Nephron (organoid): ENCODE measurements around the gene KCNJ1.

Source experiments
- H3K27ac Mint-ChIP-seq, 3 experiments: 2 replicates each; pipeline ENCODE4 v1.8.0; 2020; ENCODE audit warnings: mixed read lengths in 3 of 3, mild to moderate bottlenecking in 2 of 3, moderate library complexity in 1 of 3
- H3K27me3 Mint-ChIP-seq: 2 replicates; pipeline ENCODE4 v1.8.0; 2021; ENCODE audit warnings: low read depth, mild to moderate bottlenecking, moderate library complexity, mixed read lengths
- H3K36me3 Mint-ChIP-seq: 2 replicates; pipeline ENCODE4 v1.8.0; 2020; ENCODE audit warnings: low read depth, mixed read lengths
- H3K4me1 Mint-ChIP-seq: 2 replicates; pipeline ENCODE4 v1.8.0; 2020; ENCODE audit warnings: mixed read lengths
- H3K4me3 Mint-ChIP-seq, 3 experiments: 2 replicates each; pipeline ENCODE4 v1.8.0; 2020; ENCODE audit warnings: mild to moderate bottlenecking in 3 of 3, mixed read lengths in 3 of 3, moderate library complexity in 2 of 3
- H3K9me3 Mint-ChIP-seq: 2 replicates; pipeline ENCODE4 v1.8.0; 2020; ENCODE audit warnings: mixed read lengths
- CTCF ChIP-seq, 3 experiments: fragments of 200-600 bp; sonication (generic); IDR thresholded peaks; one replicate each; pipeline ENCODE4 v1.5.0; 2021; ENCODE audit warnings: antibody characterized with exemption in 3 of 3; ENCODE audit not compliant: unreplicated experiment in 3 of 3

KCNJ1 gene

DNA sequence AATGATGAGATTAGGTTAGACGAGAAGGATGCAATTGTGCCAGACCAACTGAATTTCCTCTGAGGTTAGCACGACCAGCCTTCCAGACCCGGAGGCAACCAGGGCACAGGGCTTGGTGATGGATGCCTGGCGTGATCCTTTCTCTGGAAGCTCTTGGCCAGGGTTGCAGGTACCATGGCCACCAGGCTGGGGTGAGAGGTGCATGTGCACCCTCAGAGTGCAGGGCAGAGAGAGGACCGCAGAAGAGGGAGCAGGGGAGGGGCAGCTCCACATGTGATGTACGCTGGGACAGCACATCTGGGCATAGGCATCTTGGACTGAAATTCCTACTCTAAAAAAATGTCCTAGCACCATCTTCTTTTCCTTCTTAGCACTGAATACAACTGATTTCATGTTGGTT is 10.9 kb downstream of the KCNJ1 start:
- TF ChIP-seq CTCF (IDR thresholded peaks at IDR 0.05; ENCODE audit: unreplicated experiment in 3 of 3): no peak
- H3K9me3 Mint-ChIP-seq: no peaks in the 10 kb centered on the region
- no peaks in the 10 kb centered on the region for H3K36me3 Mint-ChIP-seq
- peak overlapping the region in 1 of 3 experiments; percentile 15 for H3K27ac Mint-ChIP-seq
- no peak overlapping the region for H3K4me3 Mint-ChIP-seq
- peaks cover 18% of the 10 kb centered on the region for H3K27me3 Mint-ChIP-seq
- no peaks in the 10 kb centered on the region for H3K4me1 Mint-ChIP-seq

DNA sequence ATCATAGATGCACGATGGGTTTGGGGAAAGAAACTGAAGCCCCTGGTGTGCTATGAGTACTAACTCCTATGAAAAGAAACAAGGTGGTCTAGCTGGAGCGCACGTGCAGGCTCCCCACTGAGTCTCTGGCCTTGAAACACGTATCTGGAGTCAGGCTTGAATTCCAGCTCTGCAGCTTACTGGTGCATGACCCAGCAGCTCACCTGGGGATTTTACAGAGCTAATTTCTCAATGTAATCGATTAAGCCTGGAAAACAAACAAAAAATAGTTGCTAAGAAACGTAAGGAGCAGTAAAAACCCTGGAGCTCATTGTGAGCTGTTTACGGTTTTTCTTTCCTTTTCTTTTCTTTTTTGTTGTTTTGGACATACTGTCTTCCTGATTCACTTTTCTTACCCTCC is 12.3 kb downstream of the KCNJ1 start:
- no peak for TF ChIP-seq CTCF (IDR thresholded peaks at IDR 0.05; ENCODE audit: unreplicated experiment in 3 of 3)
- Mint-ChIP-seq H3K4me1 (no peaks in the 10 kb centered on the region), H3K27me3 (peaks cover 14% of the 10 kb centered on the region), H3K4me3 (no peak overlapping the region), H3K27ac (peak overlapping the region in 1 of 3 experiments; percentile 56), H3K36me3 (no peaks in the 10 kb centered on the region), H3K9me3 (no peaks in the 10 kb centered on the region)

DNA sequence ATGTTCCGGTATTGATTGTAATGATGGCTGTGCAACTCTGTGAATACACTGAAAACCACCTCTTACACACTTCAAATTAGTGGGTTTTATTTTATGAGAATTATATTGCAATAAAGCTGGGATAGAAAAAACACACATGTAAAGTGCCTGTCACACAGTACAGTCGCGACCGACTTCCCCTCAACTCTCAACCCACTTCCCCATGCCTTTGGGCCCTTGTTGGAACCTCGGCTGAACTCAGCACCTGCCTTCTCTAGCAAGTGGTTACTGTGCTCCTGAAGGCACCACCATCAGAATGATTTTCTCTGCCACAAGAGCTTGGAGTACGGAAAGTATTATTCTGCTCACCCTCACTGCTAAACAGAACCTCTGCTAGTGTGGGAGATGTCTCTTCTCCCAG is 13.5 kb downstream of the KCNJ1 start:
- H3K27ac Mint-ChIP-seq: peak overlapping the region in 1 of 3 experiments; percentile 57
- H3K4me1 Mint-ChIP-seq: no peaks in the 10 kb centered on the region
- no peak overlapping the region for H3K4me3 Mint-ChIP-seq
- no peaks in the 10 kb centered on the region for H3K36me3 Mint-ChIP-seq
- H3K27me3 Mint-ChIP-seq: peaks cover 10% of the 10 kb centered on the region
- no peaks in the 10 kb centered on the region for H3K9me3 Mint-ChIP-seq
- TF ChIP-seq CTCF (IDR thresholded peaks at IDR 0.05; ENCODE audit: unreplicated experiment in 3 of 3): no peak

GRCh38 chr11:128852327-128853023 is 14.6 kb downstream of the KCNJ1 start:
- no peak for TF ChIP-seq CTCF (IDR thresholded peaks at IDR 0.05; ENCODE audit: unreplicated experiment in 3 of 3)
- Mint-ChIP-seq H3K4me1 (no peaks in the 10 kb centered on the region), H3K36me3 (no peaks in the 10 kb centered on the region), H3K27me3 (peaks cover 4% of the 10 kb centered on the region), H3K27ac (peak overlapping the region in 1 of 3 experiments; percentile 81), H3K4me3 (no peak overlapping the region), H3K9me3 (no peaks in the 10 kb centered on the region)

- Mint-ChIP-seq H3K4me1 (no peaks in the 10 kb centered on the region), H3K27me3 (peaks cover 5% of the 10 kb centered on the region), H3K27ac (peak overlapping the region in 1 of 3 experiments; percentile 28), H3K4me3 (no peak overlapping the region), H3K36me3 (no peaks in the 10 kb centered on the region), H3K9me3 (no peaks in the 10 kb centered on the region)
- peak; percentile 33 to 55 (median 45) for TF ChIP-seq CTCF (IDR thresholded peaks at IDR 0.05; ENCODE audit: unreplicated experiment in 3 of 3)
Measured at GRCh38 chr11:128848815-128849455, 18.2 kb downstream of the KCNJ1 start.

DNA sequence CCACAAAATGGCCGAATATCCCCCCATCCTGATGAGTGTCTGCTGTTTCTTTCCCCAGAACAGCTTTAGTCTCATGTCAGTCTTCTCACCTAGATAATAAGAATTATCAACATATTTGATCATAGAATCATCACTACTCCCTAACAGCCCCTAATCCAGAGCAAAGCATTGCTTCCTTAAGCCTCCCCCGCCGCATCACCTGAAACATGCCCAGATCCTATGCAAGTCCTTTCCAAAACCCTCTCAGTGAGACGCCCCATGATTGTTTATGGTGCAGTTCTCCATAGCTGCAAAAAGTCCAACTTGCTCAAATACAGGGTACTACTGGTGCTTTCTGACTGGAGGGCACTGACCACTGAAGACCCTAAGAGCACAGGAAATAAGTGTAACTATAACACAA is 20.1 kb downstream of the KCNJ1 start:
- no peak overlapping the region for H3K27ac Mint-ChIP-seq
- TF ChIP-seq CTCF (IDR thresholded peaks at IDR 0.05; ENCODE audit: unreplicated experiment in 3 of 3): no peak
- peaks cover 5% of the 10 kb centered on the region for H3K27me3 Mint-ChIP-seq
- H3K4me3 Mint-ChIP-seq: no peak overlapping the region
- no peaks in the 10 kb centered on the region for H3K4me1 Mint-ChIP-seq
- no peaks in the 10 kb centered on the region for H3K9me3 Mint-ChIP-seq
- H3K36me3 Mint-ChIP-seq: no peaks in the 10 kb centered on the region
